IPS-15b (cell line): ENCODE data around the gene XIRP2.
"Not testable (repeated sequence)": the region's sequence is repeated elsewhere in the genome, so short reads cannot be mapped to it uniquely, and the experiment has no call there.

Experiments
- H3K27me3 ChIP-seq: one replicate; pipeline ENCODE4 v1.6.1; 2013; ENCODE audit warnings: low read length; ENCODE audit not compliant: control insufficient read depth, insufficient read depth
- H3K36me3 ChIP-seq: one replicate; pipeline ENCODE4 v1.6.1; 2013; ENCODE audit warnings: low read length; ENCODE audit not compliant: control insufficient read depth, insufficient read depth
- H3K4me1 ChIP-seq: one replicate; pipeline ENCODE4 v1.6.1; 2013; ENCODE audit warnings: mild to moderate bottlenecking, low read length; ENCODE audit not compliant: control insufficient read depth, insufficient read depth
- H3K4me3 ChIP-seq: one replicate; pipeline ENCODE4 v1.5.1; 2013; ENCODE audit warnings: low read depth, low read length
- H3K9ac ChIP-seq: one replicate; pipeline ENCODE4 v1.6.1; 2013; ENCODE audit warnings: low read depth, mild to moderate bottlenecking, low read length
- H3K9me3 ChIP-seq: one replicate; pipeline ENCODE4 v1.6.1; 2013; ENCODE audit warnings: mild to moderate bottlenecking, low read length; ENCODE audit not compliant: control insufficient read depth, insufficient read depth

Gene XIRP2

DNA sequence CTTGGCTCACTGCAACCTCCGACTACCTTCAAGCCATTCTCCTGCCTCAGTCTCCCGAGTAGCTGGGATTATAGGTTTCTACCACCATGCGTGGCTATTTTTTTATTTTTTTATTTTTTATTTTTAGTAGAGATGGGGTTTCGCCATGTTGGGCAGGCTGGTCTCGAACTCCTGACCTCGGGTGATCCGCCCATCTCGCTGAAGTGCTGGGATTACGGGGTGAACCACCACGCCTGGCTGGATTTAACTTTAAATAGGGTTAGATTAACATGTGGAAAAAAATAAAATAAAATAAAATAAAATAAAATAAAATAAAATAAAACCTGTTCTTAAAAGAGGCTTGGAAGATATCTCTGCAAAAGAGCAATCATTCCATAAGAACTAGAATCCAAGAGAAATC, 170.9 kb downstream of the XIRP2 start:
- Histone ChIP-seq H3K4me3 (no peak overlapping the region), H3K36me3 (no peaks in the 10 kb centered on the region), H3K4me1 (no peaks in the 10 kb centered on the region), H3K9me3 (no peaks in the 10 kb centered on the region), H3K27me3 (no peaks in the 10 kb centered on the region), H3K9ac (no peak overlapping the region)

- Histone ChIP-seq H3K9me3 (no peaks in the 10 kb centered on the region), H3K27me3 (no peaks in the 10 kb centered on the region), H3K9ac (no peak overlapping the region), H3K4me1 (no peaks in the 10 kb centered on the region), H3K36me3 (no peaks in the 10 kb centered on the region), H3K4me3 (no peak overlapping the region)
Observed at GRCh38 chr2:167069855-167070254, 181.6 kb downstream of the XIRP2 start.

- not testable (repeated sequence) for H3K4me1 ChIP-seq, H3K9ac ChIP-seq, H3K4me3 ChIP-seq, H3K36me3 ChIP-seq, H3K9me3 ChIP-seq, H3K27me3 ChIP-seq
Observed at GRCh38 chr2:167075708-167076107, 187.4 kb downstream of the XIRP2 start.

GRCh38 chr2:167098931-167099330, 210.7 kb downstream of the XIRP2 start:
- not testable (repeated sequence) for H3K27me3 ChIP-seq, H3K9ac ChIP-seq, H3K9me3 ChIP-seq, H3K4me3 ChIP-seq, H3K36me3 ChIP-seq, H3K4me1 ChIP-seq

DNA sequence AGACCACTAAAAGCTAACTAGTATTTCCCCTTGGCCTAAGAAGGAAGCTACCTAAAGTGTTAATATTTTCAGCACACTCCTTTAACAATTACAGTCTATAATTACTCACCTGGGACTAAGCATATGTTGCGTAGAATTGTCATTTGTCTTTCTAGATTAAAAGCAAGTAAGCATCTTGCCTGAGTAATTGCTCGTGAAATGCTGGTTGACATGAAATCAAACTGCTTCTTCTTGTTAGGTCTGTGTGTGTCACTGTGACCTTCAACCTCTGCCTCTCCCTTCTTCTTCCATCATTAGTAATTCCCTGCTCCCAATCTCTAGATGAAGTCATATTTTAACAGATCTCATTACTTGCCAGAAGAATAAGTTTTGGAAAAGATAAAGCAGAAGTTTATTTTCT, 212.2 kb downstream of the XIRP2 start:
- no peaks in the 10 kb centered on the region for H3K4me1 ChIP-seq
- no peaks in the 10 kb centered on the region for H3K36me3 ChIP-seq
- no peaks in the 10 kb centered on the region for H3K9me3 ChIP-seq
- no peak overlapping the region for H3K9ac ChIP-seq
- H3K4me3 ChIP-seq = no peak overlapping the region
- H3K27me3 ChIP-seq = no peaks in the 10 kb centered on the region

DNA sequence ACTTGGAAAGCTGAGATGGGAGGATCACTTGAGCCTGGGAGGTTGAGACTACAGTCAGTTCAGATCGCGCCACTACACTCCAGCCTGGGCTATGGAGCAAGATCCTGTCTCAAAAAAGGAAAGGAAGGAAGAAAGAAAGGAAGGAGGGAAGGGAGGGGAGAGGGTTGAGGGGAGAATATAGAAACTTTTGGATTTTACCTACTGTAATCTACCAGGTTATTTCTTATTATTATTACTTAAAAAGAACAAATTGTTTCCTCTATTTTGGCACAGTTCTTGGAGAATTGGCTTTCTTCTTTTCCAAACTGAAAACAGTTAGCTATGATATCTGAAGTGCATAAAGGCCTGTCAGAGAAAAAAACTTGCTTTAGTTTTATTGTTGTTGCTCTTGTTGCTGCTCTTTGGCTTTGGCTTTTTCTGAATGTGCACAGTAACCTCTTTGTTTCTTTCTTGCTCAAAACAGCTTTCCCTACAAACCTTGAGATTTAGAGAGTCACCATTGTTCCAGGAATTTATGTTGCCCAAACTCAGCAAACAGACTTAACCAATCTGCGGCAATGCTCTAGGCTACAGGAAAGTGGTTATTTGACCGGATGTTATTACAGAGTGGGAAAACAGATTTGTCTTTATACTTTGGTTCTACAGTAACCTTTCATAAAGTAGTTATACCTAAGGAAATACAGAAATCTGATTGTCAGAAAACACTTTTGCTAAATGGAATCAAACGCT, 214.9 kb downstream of the XIRP2 start:
- Histone ChIP-seq H3K9me3 (no peaks in the 10 kb centered on the region), H3K36me3 (no peaks in the 10 kb centered on the region), H3K9ac (no peak overlapping the region), H3K4me1 (no peaks in the 10 kb centered on the region), H3K27me3 (no peaks in the 10 kb centered on the region), H3K4me3 (no peak overlapping the region)

DNA sequence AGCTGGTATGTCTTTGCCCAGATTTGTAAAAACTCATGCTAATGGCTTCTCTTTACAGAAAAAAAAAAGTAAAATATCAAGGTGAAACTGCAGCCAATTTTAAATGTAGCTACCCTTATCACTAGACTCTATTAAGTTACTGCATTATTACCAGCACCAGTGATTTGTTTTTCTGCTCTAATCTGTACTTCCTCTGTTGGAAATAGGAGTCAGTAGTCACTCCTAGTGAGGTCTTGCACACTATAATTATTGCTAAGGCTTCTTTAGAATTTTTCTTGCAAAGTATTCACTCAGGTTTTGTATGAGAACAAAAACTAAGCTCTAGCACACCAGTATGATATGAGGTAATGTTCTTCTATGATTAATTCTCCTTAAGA, 215.5 kb downstream of the XIRP2 start:
- H3K36me3 ChIP-seq = no peaks in the 10 kb centered on the region
- no peaks in the 10 kb centered on the region for H3K4me1 ChIP-seq
- no peak overlapping the region for H3K4me3 ChIP-seq
- no peak overlapping the region for H3K9ac ChIP-seq
- no peaks in the 10 kb centered on the region for H3K27me3 ChIP-seq
- H3K9me3 ChIP-seq = no peaks in the 10 kb centered on the region

GRCh38 chr2:167104691-167105090, 216.4 kb downstream of the XIRP2 start:
- Histone ChIP-seq H3K9me3 (no peaks in the 10 kb centered on the region), H3K27me3 (no peaks in the 10 kb centered on the region), H3K4me1 (no peaks in the 10 kb centered on the region), H3K4me3 (no peak overlapping the region), H3K9ac (no peak overlapping the region), H3K36me3 (no peaks in the 10 kb centered on the region)

- H3K9me3 ChIP-seq, H3K4me1 ChIP-seq, H3K9ac ChIP-seq, H3K27me3 ChIP-seq, H3K4me3 ChIP-seq, H3K36me3 ChIP-seq: not testable (repeated sequence)
Observed at GRCh38 chr2:167109682-167110081, 221.4 kb downstream of the XIRP2 start.

DNA sequence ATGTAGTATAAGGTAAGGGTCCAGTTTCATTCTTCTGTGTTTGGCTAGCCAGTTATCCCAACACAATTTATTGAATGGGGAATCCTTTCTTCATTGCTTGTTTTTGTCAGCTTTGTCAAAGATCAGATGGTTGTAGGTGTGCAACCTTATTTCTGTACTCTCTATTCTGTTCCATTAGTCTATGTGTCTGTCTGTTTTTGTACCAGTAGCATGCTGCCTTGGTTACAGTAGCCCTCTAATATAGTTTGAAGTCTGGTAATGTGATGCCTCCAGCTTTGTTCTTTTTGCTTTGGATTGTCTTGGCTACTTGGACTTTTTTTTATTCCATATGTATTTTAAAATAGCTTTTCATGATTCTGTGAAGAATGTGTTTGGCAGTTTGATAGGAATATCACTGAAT, 222.1 kb downstream of the XIRP2 start:
- Histone ChIP-seq H3K27me3 (no peaks in the 10 kb centered on the region), H3K4me1 (no peaks in the 10 kb centered on the region), H3K36me3 (no peaks in the 10 kb centered on the region), H3K9me3 (no peaks in the 10 kb centered on the region), H3K4me3 (no peak overlapping the region), H3K9ac (no peak overlapping the region)

DNA sequence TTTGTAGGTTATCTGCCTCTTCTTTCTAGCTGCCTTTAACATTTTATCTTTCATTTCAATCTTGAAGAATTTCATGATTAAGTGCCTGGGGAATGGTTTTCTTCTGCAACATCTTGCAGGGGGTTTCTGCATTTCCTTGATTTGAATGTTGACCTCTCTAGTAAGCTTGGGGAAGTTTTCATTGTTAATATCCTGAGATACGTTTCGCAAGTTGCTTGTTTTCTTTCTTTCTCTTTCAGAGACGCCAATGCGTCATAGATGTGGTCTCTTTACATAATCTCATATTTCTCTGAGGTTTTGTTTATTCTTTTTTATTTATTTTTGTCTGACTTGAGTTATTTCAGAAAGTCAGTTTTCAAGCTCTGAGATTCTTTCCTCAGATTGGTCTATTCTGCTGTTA, 225.7 kb downstream of the XIRP2 start:
- Histone ChIP-seq H3K4me3 (no peak overlapping the region), H3K9me3 (no peaks in the 10 kb centered on the region), H3K9ac (no peak overlapping the region), H3K4me1 (no peaks in the 10 kb centered on the region), H3K36me3 (no peaks in the 10 kb centered on the region), H3K27me3 (no peaks in the 10 kb centered on the region)

- Histone ChIP-seq H3K9me3 (no peaks in the 10 kb centered on the region), H3K36me3 (no peaks in the 10 kb centered on the region), H3K27me3 (no peaks in the 10 kb centered on the region), H3K4me3 (no peak overlapping the region), H3K4me1 (no peaks in the 10 kb centered on the region), H3K9ac (no peak overlapping the region)
Observed at GRCh38 chr2:167115541-167115940, 227.3 kb downstream of the XIRP2 start.
